Adipocyte (in vitro differentiated cells): ENCODE data around the gene PODXL.
"Not testable (repeated sequence)": the region's sequence is repeated elsewhere in the genome, so short reads cannot be mapped to it uniquely, and the experiment has no call there.

Experiments used
- DNase-seq: peaks from one replicate; pipeline ENCODE4 v3.0.0-alpha.2; 2015; ENCODE audit warnings: low read depth
- H3K27me3 ChIP-seq: replicated peaks from 2 replicates; pipeline ENCODE4 v1.7.0; 2013; ENCODE audit warnings: mild to moderate bottlenecking, low read length, moderate library complexity; ENCODE audit not compliant: control insufficient read depth, insufficient read depth
- H3K36me3 ChIP-seq: 2 replicates; pipeline ENCODE4 v1.7.0; 2013; ENCODE audit warnings: low read length, mild to moderate bottlenecking, moderate library complexity; ENCODE audit not compliant: control insufficient read depth, insufficient read depth, severe bottlenecking
- H3K4me1 ChIP-seq: 2 replicates; pipeline ENCODE4 v1.7.0; 2013; ENCODE audit warnings: mild to moderate bottlenecking, low read length, moderate library complexity; ENCODE audit not compliant: control insufficient read depth, insufficient read depth
- H3K4me3 ChIP-seq: 2 replicates; pipeline ENCODE4 v1.7.0; 2013; ENCODE audit warnings: mild to moderate bottlenecking, low read length, moderate library complexity
- H3K9ac ChIP-seq: 2 replicates; pipeline ENCODE4 v1.7.0; 2013; ENCODE audit warnings: mild to moderate bottlenecking, low read length, moderate library complexity
- H3K9me3 ChIP-seq: 2 replicates; pipeline ENCODE4 v1.7.0; 2013; ENCODE audit warnings: mild to moderate bottlenecking, low read length, moderate library complexity; ENCODE audit not compliant: control insufficient read depth

Gene PODXL

DNA sequence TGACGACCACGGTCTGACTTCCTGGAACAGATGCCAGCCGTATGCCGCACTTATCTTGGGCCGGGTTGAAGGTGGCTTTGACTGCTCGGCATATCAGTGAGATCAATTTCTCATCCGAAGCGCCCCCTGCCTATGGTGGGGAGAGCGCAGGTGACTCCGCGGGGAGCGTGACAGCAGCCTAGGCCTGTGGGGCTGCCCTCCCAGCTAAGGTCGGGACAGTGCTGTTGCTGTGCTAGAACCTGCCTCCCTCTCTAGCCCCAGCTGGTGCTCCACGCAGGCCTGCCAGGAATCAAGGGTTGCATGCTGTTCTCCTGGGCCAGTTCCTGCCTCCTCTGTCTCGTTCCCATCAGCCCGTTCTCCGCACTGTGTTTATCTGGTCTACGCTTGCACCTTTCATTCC, 49.8 kb downstream of the PODXL start:
- no peaks in the 10 kb centered on the region for H3K9me3 ChIP-seq
- H3K9ac ChIP-seq: no peak overlapping the region
- no peak overlapping the region for H3K4me3 ChIP-seq
- H3K27me3 ChIP-seq: no peaks in the 10 kb centered on the region
- DNase-seq: no peak
- H3K36me3 ChIP-seq: no peaks in the 10 kb centered on the region
- peaks cover 22% of the 10 kb centered on the region for H3K4me1 ChIP-seq

- no peaks in the 10 kb centered on the region for H3K9me3 ChIP-seq
- H3K36me3 ChIP-seq: no peaks in the 10 kb centered on the region
- peaks cover 22% of the 10 kb centered on the region for H3K4me1 ChIP-seq
- no peak overlapping the region for H3K4me3 ChIP-seq
- H3K9ac ChIP-seq: no peak overlapping the region
- no peak for DNase-seq
- no peaks in the 10 kb centered on the region for H3K27me3 ChIP-seq
Measured at GRCh38 chr7:131505636-131506557, 50.5 kb downstream of the PODXL start.

DNA sequence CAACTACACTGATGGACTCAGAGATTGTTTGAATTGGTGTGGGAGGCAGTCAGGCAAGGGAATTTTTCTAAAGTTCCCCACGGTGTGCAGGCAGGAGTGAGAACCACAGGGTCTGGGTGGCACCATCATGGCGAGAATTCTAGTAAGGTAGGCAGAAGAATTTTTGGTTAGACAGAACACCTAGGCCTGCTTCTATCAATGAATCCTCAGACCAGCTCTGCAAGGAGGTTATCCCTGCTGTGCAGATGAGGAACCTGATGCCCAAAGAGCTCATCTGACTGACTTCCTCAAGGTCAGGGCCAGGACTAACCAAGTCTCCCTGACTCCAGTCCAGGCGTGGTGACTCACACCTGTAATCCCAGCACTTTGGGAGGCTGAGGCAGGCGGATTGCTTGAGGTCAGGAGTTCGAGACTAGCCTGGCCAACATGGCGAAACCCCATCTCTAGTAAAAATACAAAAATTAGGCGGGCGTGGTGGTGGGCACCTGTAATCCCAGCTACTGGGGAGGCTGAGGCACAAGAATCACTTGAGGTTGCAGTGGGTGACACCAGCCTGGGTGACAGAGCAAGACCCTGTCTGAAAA, 51.3 kb downstream of the PODXL start:
- not testable (repeated sequence) for H3K36me3 ChIP-seq, H3K4me3 ChIP-seq, DNase-seq, H3K27me3 ChIP-seq, H3K9ac ChIP-seq, H3K9me3 ChIP-seq
- H3K4me1 ChIP-seq: peaks cover 22% of the 10 kb centered on the region

DNA sequence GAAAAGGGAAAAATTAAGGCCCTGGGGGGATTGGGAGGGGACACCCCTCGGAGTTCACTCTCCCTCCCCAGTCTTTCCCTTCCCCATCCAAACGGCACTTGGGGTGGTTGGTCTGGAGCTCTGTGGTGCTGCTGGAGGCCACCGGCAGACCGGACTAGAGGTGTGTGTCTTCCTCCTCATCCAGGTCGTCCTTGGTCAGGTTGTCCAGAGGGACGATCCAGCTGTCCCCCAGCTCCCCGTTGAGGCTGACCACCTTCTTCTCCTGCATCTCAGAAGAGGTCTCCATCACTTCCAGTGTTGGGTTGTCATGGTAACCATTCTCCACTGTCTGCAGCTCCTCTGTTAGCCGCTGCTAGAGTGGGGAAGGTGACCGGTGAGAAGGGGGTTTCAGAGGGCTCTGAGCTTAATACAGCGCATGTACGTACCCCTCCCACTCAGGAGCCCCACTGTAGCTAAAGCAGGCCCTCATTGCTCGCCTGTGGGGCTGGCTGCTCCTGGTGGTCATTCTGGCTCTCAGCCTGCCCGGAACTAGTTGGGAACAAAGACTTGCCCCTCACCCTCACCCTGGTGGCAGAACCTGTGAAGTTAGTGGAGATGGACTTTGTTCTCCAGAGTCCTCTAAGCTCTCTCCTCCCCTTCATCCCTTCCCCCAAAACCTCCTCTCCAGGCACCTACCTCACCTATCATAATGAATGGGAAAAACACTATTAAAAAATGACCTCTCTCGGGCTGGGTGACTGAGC, 52.1 kb downstream of the PODXL start:
- DNase-seq: no peak
- Histone ChIP-seq H3K4me1 (peaks cover 22% of the 10 kb centered on the region), H3K27me3 (no peaks in the 10 kb centered on the region), H3K9ac (no peak overlapping the region), H3K36me3 (peaks cover 8% of the 10 kb centered on the region), H3K4me3 (no peak overlapping the region), H3K9me3 (no peaks in the 10 kb centered on the region)

GRCh38 chr7:131503639-131504038, 52.8 kb downstream of the PODXL start:
- H3K36me3 ChIP-seq: peaks cover 14% of the 10 kb centered on the region
- H3K9ac ChIP-seq: peak overlapping the region; percentile 7
- peaks cover 26% of the 10 kb centered on the region for H3K4me1 ChIP-seq
- DNase-seq: no peak
- H3K27me3 ChIP-seq: no peaks in the 10 kb centered on the region
- H3K4me3 ChIP-seq: no peak overlapping the region
- no peaks in the 10 kb centered on the region for H3K9me3 ChIP-seq

- Histone ChIP-seq H3K9me3 (no peaks in the 10 kb centered on the region), H3K9ac (peak overlapping the region; percentile 7), H3K27me3 (no peaks in the 10 kb centered on the region), H3K4me3 (no peak overlapping the region), H3K4me1 (peaks cover 29% of the 10 kb centered on the region), H3K36me3 (peaks cover 14% of the 10 kb centered on the region)
- DNase-seq: peak; percentile 21
Measured at GRCh38 chr7:131502810-131503508, 53.5 kb downstream of the PODXL start.

GRCh38 chr7:131501930-131502685, 54.3 kb downstream of the PODXL start:
- peaks cover 36% of the 10 kb centered on the region for H3K4me1 ChIP-seq
- no peaks in the 10 kb centered on the region for H3K9me3 ChIP-seq
- no peak overlapping the region for H3K9ac ChIP-seq
- H3K27me3 ChIP-seq: no peaks in the 10 kb centered on the region
- H3K36me3 ChIP-seq: peaks cover 17% of the 10 kb centered on the region
- DNase-seq: no peak
- H3K4me3 ChIP-seq: no peak overlapping the region

DNA sequence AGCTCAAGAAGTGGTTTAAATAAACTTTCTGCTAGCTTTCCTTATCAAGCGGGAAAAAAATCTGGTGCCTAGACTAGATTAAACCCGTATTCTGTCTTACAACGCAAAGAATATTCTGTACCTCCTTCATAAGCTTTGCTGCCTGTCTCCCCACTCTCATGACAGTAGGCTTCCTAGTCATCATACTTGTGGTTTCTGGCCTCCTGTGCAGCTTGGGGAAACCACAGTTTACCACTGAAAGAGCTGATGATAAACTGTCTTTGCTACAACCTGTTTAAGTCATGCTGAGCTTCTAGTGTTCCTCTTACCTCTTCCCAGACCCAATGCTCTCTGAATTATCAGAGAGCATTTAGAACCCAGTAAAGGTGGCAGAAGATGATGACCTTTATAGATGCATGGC, 55.0 kb downstream of the PODXL start:
- H3K9ac ChIP-seq: no peak overlapping the region
- no peaks in the 10 kb centered on the region for H3K9me3 ChIP-seq
- H3K27me3 ChIP-seq: no peaks in the 10 kb centered on the region
- H3K4me3 ChIP-seq: no peak overlapping the region
- peaks cover 39% of the 10 kb centered on the region for H3K4me1 ChIP-seq
- DNase-seq: peak; percentile 31
- H3K36me3 ChIP-seq: peaks cover 17% of the 10 kb centered on the region

GRCh38 chr7:131500357-131500756, 56.1 kb downstream of the PODXL start:
- Histone ChIP-seq H3K36me3 (peaks cover 17% of the 10 kb centered on the region), H3K9me3 (no peaks in the 10 kb centered on the region), H3K4me1 (peaks cover 39% of the 10 kb centered on the region), H3K9ac (no peak overlapping the region), H3K4me3 (no peak overlapping the region), H3K27me3 (no peaks in the 10 kb centered on the region)
- no peak for DNase-seq

DNA sequence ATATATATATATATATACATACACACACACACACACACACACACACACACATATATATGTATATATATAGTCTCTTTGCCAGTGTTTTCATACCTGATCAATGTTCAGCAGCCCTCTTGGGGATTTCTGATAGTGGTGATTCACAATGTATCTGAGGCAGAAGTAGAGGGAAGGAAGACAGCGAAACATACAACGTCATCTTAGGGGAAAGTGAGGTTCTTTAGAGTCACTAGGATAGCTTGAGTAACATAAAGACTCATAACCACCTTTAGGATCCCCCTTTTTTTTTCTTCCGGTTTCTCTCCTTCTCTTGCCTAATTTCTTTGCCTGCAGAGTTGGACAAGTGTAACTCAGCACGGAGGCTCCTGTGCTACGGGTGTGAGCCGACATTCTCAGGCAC, 56.6 kb downstream of the PODXL start:
- Histone ChIP-seq H3K9me3 (no peaks in the 10 kb centered on the region), H3K4me1 (peaks cover 39% of the 10 kb centered on the region), H3K9ac (no peak overlapping the region), H3K4me3 (no peak overlapping the region), H3K36me3 (peaks cover 17% of the 10 kb centered on the region), H3K27me3 (no peaks in the 10 kb centered on the region)
- no peak for DNase-seq
